Skeletal muscle tissue (tissue), 4 donors: ENCODE data around the gene ATXN7L1. TPM values are rescaled to one million over a fixed set of nuclear protein-coding genes. Genes with fewer than 3 reads are reported as not detected.

Experiments
- H3K27ac ChIP-seq: one replicate; pipeline ENCODE4 v1.7.0; 2013; ENCODE audit warnings: mild to moderate bottlenecking, low read depth, low read length, inconsistent platforms
- H3K27me3 ChIP-seq, 3 donors: one replicate each; pipeline ENCODE4 v1.7.0; 2013; ENCODE audit warnings: low read length in 3 of 3; ENCODE audit not compliant: control insufficient read depth in 3 of 3, insufficient read depth in 3 of 3
- H3K36me3 ChIP-seq, 3 donors: one replicate each; pipeline ENCODE4 v1.7.0; 2013; ENCODE audit warnings: low read length in 3 of 3; ENCODE audit not compliant: control insufficient read depth in 3 of 3, insufficient read depth in 3 of 3
- H3K4me1 ChIP-seq, 3 donors: one replicate each; pipeline ENCODE4 v1.7.0; 2013; ENCODE audit warnings: low read length in 3 of 3, mild to moderate bottlenecking in 3 of 3; ENCODE audit not compliant: control insufficient read depth in 3 of 3, insufficient read depth in 3 of 3
- H3K4me3 ChIP-seq, 3 donors: one replicate each; pipeline ENCODE4 v1.7.0; 2013; ENCODE audit warnings: low read length in 3 of 3
- H3K9ac ChIP-seq, 3 donors: one replicate each; pipeline ENCODE4 v1.7.0; 2013; ENCODE audit warnings: low read length in 3 of 3, mild to moderate bottlenecking in 3 of 3, moderate library complexity in 2 of 3, low read depth in 1 of 3
- H3K9me3 ChIP-seq, 3 donors: one replicate each; pipeline ENCODE4 v1.7.0; 2013; ENCODE audit warnings: low read length in 3 of 3; ENCODE audit not compliant: control insufficient read depth in 3 of 3
- total RNA-seq: library from RNA; depleted of rRNA; stranded (reverse); fragments of >200 nt; gene quantifications from one replicate; pipeline ENCODE4 v1.2.3, GENCODE V29; 2014
- donor health status: Osteomylitis.

ATXN7L1 gene
- total RNA-seq, 1 donor from 2014 or later, result 6.3 TPM

- H3K36me3 ChIP-seq, result no peaks in the 10 kb centered on the region
- no peak overlapping the region for H3K4me3 ChIP-seq
- H3K9me3 ChIP-seq, result no peaks in the 10 kb centered on the region
- H3K4me1 ChIP-seq, result no peaks in the 10 kb centered on the region
- H3K27ac ChIP-seq, result no peak overlapping the region
- no peaks in the 10 kb centered on the region for H3K27me3 ChIP-seq
- H3K9ac ChIP-seq, result no peak overlapping the region
Observed at GRCh38 chr7:105734233-105734632, 142.2 kb downstream of the ATXN7L1 start.

- H3K36me3 ChIP-seq, result peaks cover 0 to 4% (median 0%) of the 10 kb centered on the region in 3 donors
- H3K4me1 ChIP-seq, result no peaks in the 10 kb centered on the region
- H3K9ac ChIP-seq, result no peak overlapping the region
- H3K4me3 ChIP-seq, result no peak overlapping the region
- H3K27ac ChIP-seq, result no peak overlapping the region
- H3K9me3 ChIP-seq, result no peaks in the 10 kb centered on the region
- no peaks in the 10 kb centered on the region for H3K27me3 ChIP-seq
Observed at GRCh38 chr7:105731042-105731441, 145.4 kb downstream of the ATXN7L1 start.

GRCh38 chr7:105728028-105728427 is 148.4 kb downstream of the ATXN7L1 start:
- Histone ChIP-seq H3K36me3 (peaks cover 0 to 4% (median 0%) of the 10 kb centered on the region in 3 donors), H3K9ac (no peak overlapping the region), H3K27me3 (no peaks in the 10 kb centered on the region), H3K4me3 (no peak overlapping the region), H3K9me3 (no peaks in the 10 kb centered on the region), H3K27ac (no peak overlapping the region), H3K4me1 (no peaks in the 10 kb centered on the region)

- Histone ChIP-seq H3K4me1 (peaks cover 3 to 6% (median 5%) of the 10 kb centered on the region in 3 donors), H3K36me3 (peaks cover 0 to 4% (median 0%) of the 10 kb centered on the region in 3 donors), H3K27ac (no peak overlapping the region), H3K27me3 (no peaks in the 10 kb centered on the region), H3K4me3 (no peak overlapping the region), H3K9ac (no peak overlapping the region), H3K9me3 (no peaks in the 10 kb centered on the region)
Observed at GRCh38 chr7:105724688-105725087, 151.7 kb downstream of the ATXN7L1 start.

- Histone ChIP-seq H3K9me3 (no peaks in the 10 kb centered on the region), H3K36me3 (peaks cover 0 to 4% (median 0%) of the 10 kb centered on the region in 3 donors), H3K27ac (no peak overlapping the region), H3K27me3 (no peaks in the 10 kb centered on the region), H3K4me1 (peaks cover 9 to 17% (median 15%) of the 10 kb centered on the region in 3 donors), H3K4me3 (no peak overlapping the region), H3K9ac (no peak overlapping the region)
Observed at GRCh38 chr7:105723572-105723971, 152.8 kb downstream of the ATXN7L1 start.

- Histone ChIP-seq H3K9ac (no peak overlapping the region), H3K27me3 (no peaks in the 10 kb centered on the region), H3K27ac (no peak overlapping the region), H3K9me3 (no peaks in the 10 kb centered on the region), H3K4me1 (peaks cover 14 to 23% (median 18%) of the 10 kb centered on the region in 3 donors), H3K4me3 (no peak overlapping the region), H3K36me3 (peaks cover 0 to 4% (median 0%) of the 10 kb centered on the region in 3 donors)
Observed at GRCh38 chr7:105721571-105722104, 154.8 kb downstream of the ATXN7L1 start.

GRCh38 chr7:105719919-105720318 is 156.5 kb downstream of the ATXN7L1 start:
- Histone ChIP-seq H3K4me3 (no peak overlapping the region), H3K27ac (peak overlapping the region; percentile 16), H3K9ac (no peak overlapping the region), H3K9me3 (no peaks in the 10 kb centered on the region), H3K27me3 (no peaks in the 10 kb centered on the region), H3K36me3 (no peaks in the 10 kb centered on the region), H3K4me1 (peaks cover 14 to 23% (median 18%) of the 10 kb centered on the region in 3 donors)

GRCh38 chr7:105719395-105719794 is 157.0 kb downstream of the ATXN7L1 start:
- Histone ChIP-seq H3K27me3 (no peaks in the 10 kb centered on the region), H3K4me1 (peaks cover 14 to 23% (median 18%) of the 10 kb centered on the region in 3 donors), H3K9ac (no peak overlapping the region), H3K27ac (peak overlapping the region; percentile 16), H3K36me3 (no peaks in the 10 kb centered on the region), H3K4me3 (no peak overlapping the region), H3K9me3 (no peaks in the 10 kb centered on the region)

GRCh38 chr7:105718511-105718925 is 157.9 kb downstream of the ATXN7L1 start:
- no peak overlapping the region for H3K4me3 ChIP-seq
- no peak overlapping the region for H3K27ac ChIP-seq
- H3K9me3 ChIP-seq, result no peaks in the 10 kb centered on the region
- no peaks in the 10 kb centered on the region for H3K36me3 ChIP-seq
- H3K9ac ChIP-seq, result no peak overlapping the region
- no peaks in the 10 kb centered on the region for H3K27me3 ChIP-seq
- H3K4me1 ChIP-seq, result peaks cover 14 to 23% (median 21%) of the 10 kb centered on the region in 3 donors

- no peaks in the 10 kb centered on the region for H3K36me3 ChIP-seq
- peaks cover 14 to 23% (median 21%) of the 10 kb centered on the region in 3 donors for H3K4me1 ChIP-seq
- H3K27ac ChIP-seq, result no peak overlapping the region
- H3K27me3 ChIP-seq, result no peaks in the 10 kb centered on the region
- no peak overlapping the region for H3K9ac ChIP-seq
- H3K9me3 ChIP-seq, result peaks cover 0 to 6% (median 0%) of the 10 kb centered on the region in 3 donors
- no peak overlapping the region for H3K4me3 ChIP-seq
Observed at GRCh38 chr7:105715528-105715927, 160.9 kb downstream of the ATXN7L1 start.
